HUES48 (cell line): ENCODE data around the gene UCK1.

Source experiments
- H3K27ac ChIP-seq: one replicate; pipeline ENCODE4 v1.7.0; 2013; ENCODE audit warnings: low read depth, low read length, inconsistent platforms
- H3K27me3 ChIP-seq: 2 replicates; pipeline ENCODE4 v1.6.1; 2013; ENCODE audit warnings: mild to moderate bottlenecking, low read length; ENCODE audit not compliant: control insufficient read depth, insufficient read depth
- H3K36me3 ChIP-seq: 2 replicates; pipeline ENCODE4 v1.6.1; 2013; ENCODE audit warnings: low read length; ENCODE audit not compliant: control insufficient read depth, insufficient read depth
- H3K4me1 ChIP-seq: 2 replicates; pipeline ENCODE4 v1.6.1; 2013; ENCODE audit warnings: mild to moderate bottlenecking, low read length; ENCODE audit not compliant: control insufficient read depth, insufficient read depth
- H3K4me3 ChIP-seq: 2 replicates; pipeline ENCODE4 v1.5.1; 2013; ENCODE audit warnings: mild to moderate bottlenecking, low read depth, low read length
- H3K9ac ChIP-seq: 2 replicates; pipeline ENCODE4 v1.6.1; 2013; ENCODE audit warnings: mild to moderate bottlenecking, low read depth, low read length, moderate library complexity
- H3K9me3 ChIP-seq: 2 replicates; pipeline ENCODE4 v1.6.1; 2013; ENCODE audit warnings: low read length; ENCODE audit not compliant: control insufficient read depth, insufficient read depth

The UCK1 gene

GRCh38 chr9:131485728-131486422 is 45.2 kb downstream of the UCK1 start:
- Histone ChIP-seq H3K4me1 (no peaks in the 10 kb centered on the region), H3K27me3 (no peaks in the 10 kb centered on the region), H3K4me3 (no peak overlapping the region), H3K36me3 (peaks cover 99% of the 10 kb centered on the region), H3K9me3 (no peaks in the 10 kb centered on the region), H3K27ac (no peak overlapping the region), H3K9ac (no peak overlapping the region)

GRCh38 chr9:131485206-131485605 is 45.9 kb downstream of the UCK1 start:
- H3K27ac ChIP-seq = no peak overlapping the region
- peaks cover 99% of the 10 kb centered on the region for H3K36me3 ChIP-seq
- H3K4me1 ChIP-seq = no peaks in the 10 kb centered on the region
- no peaks in the 10 kb centered on the region for H3K9me3 ChIP-seq
- no peak overlapping the region for H3K4me3 ChIP-seq
- no peaks in the 10 kb centered on the region for H3K27me3 ChIP-seq
- H3K9ac ChIP-seq = no peak overlapping the region

DNA sequence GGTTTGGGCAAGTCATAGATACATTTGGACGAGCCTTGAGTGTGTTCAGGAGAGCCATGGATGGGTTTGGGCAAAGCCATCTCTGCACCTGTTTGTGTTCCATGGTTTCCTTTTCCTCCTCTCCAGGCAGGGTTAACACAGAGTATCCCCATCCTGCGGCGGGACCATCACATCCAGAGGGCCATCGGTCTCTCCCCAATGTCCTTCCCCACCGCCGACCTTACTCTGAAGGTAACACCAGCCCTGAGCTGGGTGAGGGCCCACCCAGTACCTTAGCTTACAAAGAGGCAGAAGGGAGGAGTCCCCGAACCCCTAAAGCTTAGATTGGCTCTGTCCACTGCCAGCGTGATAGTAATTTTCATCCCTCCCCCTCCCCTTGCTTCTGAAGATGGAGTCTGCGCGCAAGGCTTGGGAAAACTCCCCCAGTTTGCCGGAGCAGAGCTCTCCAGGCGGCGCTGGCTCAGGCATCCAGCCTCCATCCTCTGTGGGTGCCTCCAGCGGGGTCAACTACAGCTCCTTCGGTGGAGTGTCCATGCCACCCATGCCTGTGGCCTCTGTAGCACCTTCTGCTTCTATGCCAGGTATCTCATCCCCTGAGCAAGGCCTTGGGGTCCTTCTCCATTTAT is 46.4 kb downstream of the UCK1 start:
- H3K9me3 ChIP-seq = no peaks in the 10 kb centered on the region
- H3K27ac ChIP-seq = no peak overlapping the region
- H3K4me3 ChIP-seq = no peak overlapping the region
- no peak overlapping the region for H3K9ac ChIP-seq
- H3K27me3 ChIP-seq = no peaks in the 10 kb centered on the region
- peaks cover 99% of the 10 kb centered on the region for H3K36me3 ChIP-seq
- H3K4me1 ChIP-seq = no peaks in the 10 kb centered on the region

- Histone ChIP-seq H3K9me3 (no peaks in the 10 kb centered on the region), H3K4me3 (no peak overlapping the region), H3K36me3 (peaks cover 99% of the 10 kb centered on the region), H3K4me1 (no peaks in the 10 kb centered on the region), H3K27me3 (no peaks in the 10 kb centered on the region), H3K27ac (no peak overlapping the region), H3K9ac (no peak overlapping the region)
These were observed 47.0 kb downstream of the UCK1 start for GRCh38 chr9:131484051-131484445.

DNA sequence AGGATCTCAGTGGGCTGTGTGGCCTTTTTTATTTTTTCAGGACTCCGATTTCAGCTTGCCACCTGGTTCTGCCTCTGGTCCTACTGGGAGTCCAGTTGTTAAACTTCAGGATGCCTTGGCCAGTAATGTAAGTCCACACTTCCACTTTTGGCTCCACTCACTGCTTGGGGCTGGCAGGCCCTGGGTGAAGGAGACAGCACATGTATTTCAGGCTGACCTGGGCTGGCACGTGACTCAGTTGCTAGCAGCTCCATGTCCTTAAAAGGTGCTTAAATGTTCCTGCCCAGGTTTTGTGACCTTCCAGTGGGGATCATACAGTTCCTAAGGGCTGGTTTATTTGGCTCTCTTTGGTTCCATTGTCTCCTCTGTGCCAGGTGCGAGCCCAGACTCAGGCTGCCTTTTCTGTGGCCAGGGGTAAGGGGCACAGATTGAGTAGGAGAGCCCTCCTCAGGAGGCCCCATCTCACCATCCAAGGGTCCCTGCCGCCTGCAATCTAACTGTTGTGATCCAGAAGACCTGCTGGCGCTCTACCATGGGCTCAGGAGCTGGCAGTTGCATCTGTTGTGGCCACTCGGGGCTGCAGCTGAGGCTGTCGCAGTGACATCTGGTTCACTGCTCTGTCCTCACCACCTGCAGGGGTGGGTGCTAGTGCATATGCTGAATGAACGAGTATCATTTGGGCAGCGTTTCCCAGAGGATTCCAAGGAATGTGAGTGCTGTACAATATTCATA is 47.6 kb downstream of the UCK1 start:
- no peak overlapping the region for H3K9ac ChIP-seq
- peaks cover 99% of the 10 kb centered on the region for H3K36me3 ChIP-seq
- H3K27ac ChIP-seq = no peak overlapping the region
- H3K27me3 ChIP-seq = no peaks in the 10 kb centered on the region
- no peak overlapping the region for H3K4me3 ChIP-seq
- no peaks in the 10 kb centered on the region for H3K9me3 ChIP-seq
- H3K4me1 ChIP-seq = no peaks in the 10 kb centered on the region

GRCh38 chr9:131482343-131483006 is 48.6 kb downstream of the UCK1 start:
- Histone ChIP-seq H3K27ac (no peak overlapping the region), H3K27me3 (no peaks in the 10 kb centered on the region), H3K9me3 (no peaks in the 10 kb centered on the region), H3K4me1 (no peaks in the 10 kb centered on the region), H3K36me3 (peaks cover 97% of the 10 kb centered on the region), H3K4me3 (no peak overlapping the region), H3K9ac (no peak overlapping the region)

DNA sequence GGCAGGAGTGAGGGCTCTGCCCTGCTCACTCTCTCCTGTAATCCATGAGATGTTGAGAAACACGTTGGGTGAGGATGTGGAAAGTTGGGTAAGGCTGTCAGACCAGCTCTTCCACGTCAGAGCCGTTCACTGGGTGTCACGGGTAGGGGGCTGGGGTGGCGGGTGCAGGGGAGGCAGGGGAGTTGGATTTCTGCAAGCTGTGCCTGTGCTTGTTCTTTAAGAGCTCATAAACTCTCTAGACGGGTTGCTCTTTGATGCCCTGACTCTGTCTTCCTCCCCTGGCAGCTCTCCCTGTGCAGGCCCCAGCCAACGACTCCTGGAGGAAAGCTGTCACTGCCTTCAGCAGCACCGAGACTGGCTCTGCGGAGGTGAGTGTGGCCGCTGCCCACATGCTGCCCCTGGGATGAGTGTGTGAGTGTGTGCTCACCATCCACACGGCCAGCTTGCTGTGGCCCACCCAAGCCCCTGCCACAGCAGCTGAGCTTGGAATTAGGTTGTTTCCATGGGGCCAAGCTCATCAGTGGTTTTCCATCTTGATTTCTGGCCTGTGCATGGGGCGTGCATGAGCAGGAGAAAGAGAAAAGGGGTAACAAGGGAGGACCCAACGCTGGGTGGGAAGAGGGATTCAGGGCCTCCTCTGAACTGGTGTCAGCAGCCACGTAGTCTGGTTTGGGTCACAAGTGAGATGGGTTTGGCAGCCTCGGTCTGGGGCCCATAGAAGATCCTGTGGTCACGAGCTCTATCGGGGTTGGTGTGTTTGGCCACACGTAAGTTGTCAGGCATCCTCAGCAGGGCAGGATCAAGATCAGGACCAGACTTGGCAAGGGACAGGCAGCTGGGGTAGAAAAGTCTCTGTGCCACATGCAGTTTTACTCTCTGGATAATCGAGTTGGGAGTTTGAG is 49.4 kb downstream of the UCK1 start:
- no peak overlapping the region for H3K27ac ChIP-seq

DNA sequence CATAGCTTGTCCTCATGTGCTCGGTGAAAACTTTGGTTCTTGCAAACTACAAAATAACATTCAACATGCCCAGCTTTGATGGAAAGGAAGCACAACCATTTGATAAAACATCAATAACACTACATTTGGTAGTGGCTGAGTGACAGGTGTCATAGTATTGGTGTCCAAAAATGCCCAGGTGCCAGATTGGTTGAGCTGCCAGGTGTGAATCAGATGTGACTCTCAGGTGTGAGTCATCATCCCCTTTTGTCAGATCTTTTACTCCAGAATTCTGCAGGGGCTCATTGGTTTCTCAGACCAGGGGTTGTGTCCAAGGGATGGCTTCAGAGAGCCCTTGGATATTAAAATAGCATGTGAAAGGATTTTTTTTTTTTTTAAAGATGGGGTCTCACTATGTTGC is 50.8 kb downstream of the UCK1 start:
- Histone ChIP-seq H3K27ac (no peak overlapping the region), H3K4me1 (no peaks in the 10 kb centered on the region), H3K9ac (no peak overlapping the region), H3K9me3 (no peaks in the 10 kb centered on the region), H3K4me3 (no peak overlapping the region), H3K36me3 (peaks cover 97% of the 10 kb centered on the region), H3K27me3 (no peaks in the 10 kb centered on the region)

More for the DNA sequence above, 49.4 kb downstream of the UCK1 start:
- H3K4me3 ChIP-seq = no peak overlapping the region
- no peaks in the 10 kb centered on the region for H3K9me3 ChIP-seq
- H3K9ac ChIP-seq = no peak overlapping the region
- no peaks in the 10 kb centered on the region for H3K27me3 ChIP-seq
- H3K36me3 ChIP-seq = peaks cover 97% of the 10 kb centered on the region
- no peaks in the 10 kb centered on the region for H3K4me1 ChIP-seq

GRCh38 chr9:131478911-131479310 is 52.2 kb downstream of the UCK1 start:
- H3K27ac ChIP-seq = no peak overlapping the region
- H3K27me3 ChIP-seq = no peaks in the 10 kb centered on the region
- H3K36me3 ChIP-seq = peaks cover 97% of the 10 kb centered on the region
- H3K9me3 ChIP-seq = no peaks in the 10 kb centered on the region
- H3K4me3 ChIP-seq = no peak overlapping the region
- H3K9ac ChIP-seq = no peak overlapping the region
- no peaks in the 10 kb centered on the region for H3K4me1 ChIP-seq

DNA sequence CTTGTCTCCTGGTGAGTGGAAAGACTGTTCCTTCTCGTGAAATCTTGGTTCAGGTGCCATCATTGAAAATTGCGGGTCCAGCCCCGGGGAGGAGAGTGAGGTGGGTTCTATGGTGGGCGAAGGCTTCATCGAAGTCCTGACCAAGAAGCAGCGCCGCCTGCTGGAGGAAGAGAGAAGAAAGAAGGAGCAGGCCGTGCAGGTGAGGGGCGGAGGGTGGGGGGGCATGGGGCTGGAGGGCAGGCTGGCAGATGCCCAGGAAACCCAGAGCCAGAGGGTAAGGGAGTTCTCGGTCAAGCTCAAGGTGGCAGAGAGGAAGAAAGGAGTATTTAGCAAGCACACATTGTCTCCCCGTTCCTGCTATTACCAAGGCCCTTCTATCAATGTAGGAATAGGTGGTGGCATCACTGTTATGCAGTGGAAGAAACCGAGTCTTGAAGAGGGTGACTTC is 52.6 kb downstream of the UCK1 start:
- H3K4me1 ChIP-seq = no peaks in the 10 kb centered on the region
- H3K9ac ChIP-seq = no peak overlapping the region
- no peak overlapping the region for H3K4me3 ChIP-seq
- no peaks in the 10 kb centered on the region for H3K9me3 ChIP-seq
- H3K27ac ChIP-seq = no peak overlapping the region
- peaks cover 97% of the 10 kb centered on the region for H3K36me3 ChIP-seq
- H3K27me3 ChIP-seq = no peaks in the 10 kb centered on the region
